K562 (cell line): ENCODE results near the gene OOEP. TPM values are rescaled to one million over a fixed set of nuclear protein-coding genes. Genes with fewer than 3 reads are reported as not detected.

Experiments
- CHD7 ChIP-seq: fragments of 200-600 bp; sonication (generic); IDR thresholded peaks from one replicate; pipeline ENCODE4 v1.6.1; 2012; ENCODE audit warnings: mild to moderate bottlenecking, low read depth, low read length, inconsistent platforms
- DPF2 ChIP-seq: fragments of 450-650 bp; IDR thresholded peaks from 2 replicates; pipeline ENCODE4 v1.6.1; 2016
- EGR1 ChIP-seq: fragments of 450-650 bp; conservative IDR thresholded peaks from 2 replicates; pipeline ENCODE4 v1.6.1; 2017; ENCODE audit warnings: mild to moderate bottlenecking
- ETS1 ChIP-seq: conservative IDR thresholded peaks from 2 replicates; pipeline ENCODE4 v1.6.1; 2011; ENCODE audit warnings: low read depth, mild to moderate bottlenecking, low read length; ENCODE audit not compliant: control insufficient read depth
- GTF2A2 ChIP-seq: IDR thresholded peaks from 2 replicates; pipeline ENCODE4 v1.6.1; 2016; ENCODE audit warnings: mild to moderate bottlenecking, missing genetic modification characterization, missing compliant biosample characterization
- MXI1 ChIP-seq: IDR thresholded peaks from 2 replicates; pipeline ENCODE4 v1.6.1; 2011; ENCODE audit warnings: low read depth, mild to moderate bottlenecking, improper control_type of control experiment, low read length
- SIRT6 ChIP-seq: IDR thresholded peaks from one replicate; pipeline ENCODE4 v1.6.1; 2012; ENCODE audit warnings: low read depth, mild to moderate bottlenecking, control low read depth, inconsistent platforms, low read length, moderate library complexity
- SMARCA4 ChIP-seq: fragments of 450-650 bp; IDR thresholded peaks from 2 replicates; pipeline ENCODE4 v1.6.1; 2016
- ZFPM2 ChIP-seq: fragments of 250-450 bp; sonication (Bioruptor Pico); IDR thresholded peaks from 2 replicates; pipeline ENCODE4 v1.5.1; 2022; ENCODE audit warnings: mild to moderate bottlenecking
- ZNF668 ChIP-seq: fragments of 250-450 bp; sonication (Bioruptor Pico); IDR thresholded peaks from 2 replicates; pipeline ENCODE4 v1.8.0; 2022; ENCODE audit warnings: mild to moderate bottlenecking, inconsistent platforms
- polyA plus RNA-seq, 8 experiments: library from polyadenylated mRNA; depleted of rRNA in 4 of 8; stranded (reverse) in 5 of 8; unstranded in 3 of 8; fragments of >200 nt; fragmentation: Nextera tagmentation in 2 of 8; fragmentation: Illumina TruSeq in 1 of 8; extraction: Ambion mirVana in 2 of 8; extraction: Trizol in 1 of 8; gene quantifications; 2 replicates each; pipeline versions ENCODE4 v1.2.1 to v1.2.3, GENCODE V29; 2011 to 2014; ENCODE audit warnings: inconsistent platforms in 1 of 8, missing spikeins in 1 of 8
- total RNA-seq, 7 experiments: library from RNA; depleted of rRNA in 6 of 7; stranded (reverse); fragments of >200 nt in 6 of 7; fragmentation: Illumina TruSeq in 2 of 7; extraction: Trizol in 2 of 7; gene quantifications; 2 replicates each; pipeline versions ENCODE4 v1.2.1 to v1.2.3, GENCODE V29; 2011 to 2021; ENCODE audit warnings: low replicate concordance in 1 of 7
- TF ChIP-seq, protein P1 (sequence below): fragments of 200-800 bp; sonication (Bioruptor generic); IDR thresholded peaks from 2 replicates; pipeline ENCODE4 v1.6.1; 2017; ENCODE audit warnings: missing genetic modification characterization, missing compliant biosample characterization

Gene OOEP
- total and polyA plus RNA-seq, 9 of the 15 experiments (the other 6 are each of a cell fraction or from before 2014, with no cell fraction given), result not detected

DNA sequence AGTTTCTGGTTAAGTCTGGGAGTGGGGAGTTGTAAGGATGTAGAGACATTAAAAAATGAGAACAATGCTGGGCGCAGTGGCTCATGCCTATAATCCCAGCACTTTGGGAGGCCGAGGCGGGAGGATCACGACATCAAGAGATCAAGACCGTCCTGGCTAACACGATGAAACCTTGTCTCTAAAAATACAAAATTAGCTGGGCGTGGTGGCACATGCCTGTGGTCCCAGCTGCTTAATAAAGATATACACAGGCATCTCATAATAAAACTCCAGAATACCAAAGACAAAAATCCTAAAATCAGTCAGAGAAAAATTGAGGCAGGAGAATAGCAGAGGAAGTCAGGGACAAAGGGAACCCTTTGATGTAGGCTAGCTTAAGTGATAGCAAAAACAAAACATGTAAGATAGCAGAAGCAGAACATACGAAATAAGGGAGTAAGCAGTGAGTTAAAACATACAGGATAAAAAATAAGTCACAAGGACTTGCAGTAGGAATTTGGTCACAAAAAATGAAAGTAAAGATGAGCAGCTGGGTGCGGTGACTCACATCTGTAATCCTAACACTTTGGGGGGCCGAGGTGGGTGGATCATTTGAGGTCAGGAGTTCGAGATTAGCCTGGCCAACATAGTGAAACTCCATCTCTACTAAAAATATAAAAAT, 48.5 kb upstream of the OOEP start (continued):
- TF ChIP-seq ETS1 (no peak), EGR1 (peak; percentile 70), CHD7 (no peak), ZNF668 (no peak), SIRT6 (no peak), ZFPM2 (no peak), MXI1 (no peak), DPF2 (peak; percentile 60), GTF2A2 (no peak), SMARCA4 (0 out of 2 replicates have a peak, but pooled peaks have one; percentile 45)
- TF ChIP-seq, protein P1, sequence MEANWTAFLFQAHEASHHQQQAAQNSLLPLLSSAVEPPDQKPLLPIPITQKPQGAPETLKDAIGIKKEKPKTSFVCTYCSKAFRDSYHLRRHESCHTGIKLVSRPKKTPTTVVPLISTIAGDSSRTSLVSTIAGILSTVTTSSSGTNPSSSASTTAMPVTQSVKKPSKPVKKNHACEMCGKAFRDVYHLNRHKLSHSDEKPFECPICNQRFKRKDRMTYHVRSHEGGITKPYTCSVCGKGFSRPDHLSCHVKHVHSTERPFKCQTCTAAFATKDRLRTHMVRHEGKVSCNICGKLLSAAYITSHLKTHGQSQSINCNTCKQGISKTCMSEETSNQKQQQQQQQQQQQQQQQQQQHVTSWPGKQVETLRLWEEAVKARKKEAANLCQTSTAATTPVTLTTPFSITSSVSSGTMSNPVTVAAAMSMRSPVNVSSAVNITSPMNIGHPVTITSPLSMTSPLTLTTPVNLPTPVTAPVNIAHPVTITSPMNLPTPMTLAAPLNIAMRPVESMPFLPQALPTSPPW (CRISPR knock-in tag), result no peak
